Keratinocyte (primary cell): ENCODE results near the gene CHST8. TPM values are rescaled to one million over a fixed set of nuclear protein-coding genes. Genes with fewer than 3 reads are reported as not detected.
"Not testable (repeated sequence)": the region's sequence is repeated elsewhere in the genome, so short reads cannot be mapped to it uniquely, and the experiment has no call there.

Source experiments
- DNase-seq: peaks from one replicate; pipeline ENCODE4 v3.0.0-alpha.2; 2011; ENCODE audit warnings: low read depth, missing footprints, low spot score
- FAIRE-seq: peaks from 2 replicates; lab custom pipeline; 2011; peaks lifted over from hg19 to GRCh38; lab: Jason Lieb, UNC
- H2AFZ ChIP-seq: 2 replicates; pipeline ENCODE4 v1.6.0; 2012; ENCODE audit warnings: low read length, control low read depth, inconsistent platforms; ENCODE audit not compliant: control insufficient read depth
- H3K27ac ChIP-seq: 2 replicates; pipeline ENCODE4 v1.5.1; 2011; ENCODE audit warnings: low read length; ENCODE audit not compliant: control insufficient read depth, insufficient read depth
- H3K27me3 ChIP-seq: 3 replicates; pipeline ENCODE4 v1.6.0; 2011; ENCODE audit warnings: low read length; ENCODE audit not compliant: control insufficient read depth, insufficient read depth; ENCODE audit errors: extremely low read depth
- H3K36me3 ChIP-seq, 2 experiments: 2 replicates in 1 of 2; 3 replicates in 1 of 2; pipeline ENCODE4 v1.5.1; 2011; ENCODE audit warnings: low read length in 2 of 2, mild to moderate bottlenecking in 1 of 2; ENCODE audit not compliant: control insufficient read depth in 2 of 2, insufficient read depth in 2 of 2; ENCODE audit errors: extremely low read depth in 1 of 2
- H3K4me1 ChIP-seq: 3 replicates; pipeline ENCODE4 v1.5.1; 2011; ENCODE audit warnings: low read length; ENCODE audit not compliant: control insufficient read depth, insufficient read depth; ENCODE audit errors: extremely low read depth
- H3K4me2 ChIP-seq: 3 replicates; pipeline ENCODE4 v1.6.0; 2011; ENCODE audit warnings: low read depth, low read length; ENCODE audit not compliant: control insufficient read depth, insufficient read depth; ENCODE audit errors: extremely low read depth
- H3K4me3 ChIP-seq, 3 experiments: fragments of 200-600 bp in 1 of 3; sonication (generic) in 1 of 3; 2 replicates in 2 of 3; 3 replicates in 1 of 3; pipeline ENCODE4 v1.5.1; 2011 to 2016; ENCODE audit warnings: low read length in 3 of 3, mild to moderate bottlenecking in 3 of 3, control low read depth in 2 of 3, inconsistent platforms in 1 of 3, low read depth in 1 of 3, mixed read lengths in 1 of 3, mixed run types in 1 of 3, moderate library complexity in 1 of 3; ENCODE audit not compliant: control insufficient read depth in 2 of 3, insufficient read depth in 2 of 3; ENCODE audit errors: extremely low read depth in 1 of 3
- H3K79me2 ChIP-seq: 2 replicates; pipeline ENCODE4 v1.6.0; 2012; ENCODE audit warnings: low read length; ENCODE audit not compliant: control insufficient read depth, insufficient read depth
- H3K9ac ChIP-seq: 3 replicates; pipeline ENCODE4 v1.6.0; 2011; ENCODE audit warnings: low read length; ENCODE audit not compliant: control insufficient read depth, insufficient read depth; ENCODE audit errors: extremely low read depth
- H3K9me1 ChIP-seq: 3 replicates; pipeline ENCODE4 v1.6.0; 2011; ENCODE audit warnings: low read length; ENCODE audit not compliant: control insufficient read depth, insufficient read depth; ENCODE audit errors: extremely low read depth
- H3K9me3 ChIP-seq: 2 replicates; pipeline ENCODE4 v1.5.1; 2012; ENCODE audit warnings: low read depth, low read length; ENCODE audit not compliant: control insufficient read depth
- H4K20me1 ChIP-seq: 3 replicates; pipeline ENCODE4 v1.6.0; 2011; ENCODE audit warnings: low read length; ENCODE audit not compliant: control insufficient read depth, insufficient read depth; ENCODE audit errors: extremely low read depth
- CTCF ChIP-seq, 3 experiments: IDR thresholded peaks in 1 of 3; conservative IDR thresholded peaks in 1 of 3; optimal IDR thresholded peaks in 1 of 3; 2 replicates in 2 of 3; 3 replicates in 1 of 3; pipeline versions ENCODE3 to v1.5.1; 2011; ENCODE audit warnings: low read length in 3 of 3, mild to moderate bottlenecking in 3 of 3, moderate library complexity in 2 of 3, control low read depth in 1 of 3, inconsistent platforms in 1 of 3; ENCODE audit not compliant: insufficient read depth in 2 of 3; ENCODE audit errors: extremely low read depth in 1 of 3
- EZH2 ChIP-seq: IDR thresholded peaks from one replicate; pipeline ENCODE4 v1.6.1; 2012; ENCODE audit warnings: inconsistent platforms, mild to moderate bottlenecking, low read length, moderate library complexity
- dilution Hi-C: fragments of 300-500 bp; cut with MboI; formaldehyde crosslinking; loops from one replicate; pipeline ENCODE4 v1.7.0; 2020; ENCODE audit warnings: low sequenced_read_pairs; ENCODE audit not compliant: extremely low pct_ligation_motif_present
- polyA plus RNA-seq, 5 experiments: library from polyadenylated mRNA; depleted of rRNA in 3 of 5; stranded (reverse) in 3 of 5; stranded (forward) in 1 of 5; unstranded in 1 of 5; fragments of >200 nt; gene quantifications; 1 replicate in 1 of 5; 2 replicates in 3 of 5; 3 replicates in 1 of 5; pipeline versions ENCODE4 v1.2.1 to v1.2.3, GENCODE V29; 2011 to 2012; ENCODE audit warnings: missing spikeins in 2 of 5, low read depth in 1 of 5, low replicate concordance in 1 of 5

CHST8 gene
- polyA plus RNA-seq, 1 donor (not counting 4 experiments of a cell fraction or from before 2014, with no cell fraction given) = not detected

- H3K9ac ChIP-seq = no peak overlapping the region
- H3K27ac ChIP-seq = no peak overlapping the region
- H4K20me1 ChIP-seq = no peaks in the 10 kb centered on the region
- no peaks in the 10 kb centered on the region for H3K9me1 ChIP-seq
- no peaks in the 10 kb centered on the region for H3K4me1 ChIP-seq
- FAIRE-seq (no peak), DNase-seq (no peak)
- no peak for TF ChIP-seq CTCF (optimal IDR thresholded peaks at IDR 0.05 in 1 of 3, IDR thresholded peaks at IDR 0.05 in 1 of 3, conservative IDR thresholded peaks at IDR 0.05 in 1 of 3; ENCODE audit: extremely low read depth in 1 of 3, insufficient read depth in 2 of 3, low read length in 3 of 3)
- no peak for TF ChIP-seq EZH2
- no peak overlapping the region for H3K4me2 ChIP-seq
- dilution Hi-C loops = no loop called here
- H3K9me3 ChIP-seq = no peaks in the 10 kb centered on the region
- H3K4me3 ChIP-seq = no peak overlapping the region
- H3K36me3 ChIP-seq = no peaks in the 10 kb centered on the region
- no peaks in the 10 kb centered on the region for H3K27me3 ChIP-seq
- H3K79me2 ChIP-seq = no peaks in the 10 kb centered on the region
- H2AFZ ChIP-seq = no peak overlapping the region
Measured at GRCh38 chr19:33662391-33663092, 40.8 kb downstream of the CHST8 start.

- H3K36me3 ChIP-seq, H3K79me2 ChIP-seq, DNase-seq, H3K9me3 ChIP-seq, FAIRE-seq, dilution Hi-C loops, H3K4me2 ChIP-seq, H3K9ac ChIP-seq, H3K4me3 ChIP-seq, H3K4me1 ChIP-seq, H3K9me1 ChIP-seq, H4K20me1 ChIP-seq, H3K27me3 ChIP-seq, H3K27ac ChIP-seq, H2AFZ ChIP-seq: not testable (repeated sequence)
Measured at GRCh38 chr19:33663316-33663715, 41.6 kb downstream of the CHST8 start.

GRCh38 chr19:33664744-33665143 is 43.0 kb downstream of the CHST8 start:
- no peaks in the 10 kb centered on the region for H4K20me1 ChIP-seq
- no peaks in the 10 kb centered on the region for H3K36me3 ChIP-seq
- no peaks in the 10 kb centered on the region for H3K9me1 ChIP-seq
- no peak for TF ChIP-seq CTCF (optimal IDR thresholded peaks at IDR 0.05 in 1 of 3, IDR thresholded peaks at IDR 0.05 in 1 of 3, conservative IDR thresholded peaks at IDR 0.05 in 1 of 3; ENCODE audit: extremely low read depth in 1 of 3, insufficient read depth in 2 of 3, low read length in 3 of 3)
- no peak for TF ChIP-seq EZH2
- FAIRE-seq (no peak), DNase-seq (no peak)
- dilution Hi-C loops = no loop called here
- H3K9me3 ChIP-seq = no peaks in the 10 kb centered on the region
- no peak overlapping the region for H3K27ac ChIP-seq
- no peak overlapping the region for H3K9ac ChIP-seq
- no peak overlapping the region for H3K4me2 ChIP-seq
- no peaks in the 10 kb centered on the region for H3K27me3 ChIP-seq
- H3K4me3 ChIP-seq = no peak overlapping the region
- H2AFZ ChIP-seq = no peak overlapping the region
- no peaks in the 10 kb centered on the region for H3K79me2 ChIP-seq
- no peaks in the 10 kb centered on the region for H3K4me1 ChIP-seq
